Central memory CD8-positive, alpha-beta T cell (primary cell): ENCODE data around the gene RADX.
A peak's percentile ranks its signal among the peaks of the same experiment; 100 is the strongest.

ENCODE experiments used
- ATAC-seq: fragments of 150-1000 bp; cut with Tn5 transposase; replicated peaks from 2 replicates; pipeline ENCODE4 v1.10.0; 2022; ENCODE audit warnings: mild to moderate bottlenecking, moderate FRiP score, moderate number of reproducible peaks; ENCODE audit not compliant: poor library complexity, severe bottlenecking; ENCODE audit errors: extremely low read depth
- DNase-seq, 2 donors: peaks; one replicate each; pipeline ENCODE4 v3.0.0; 2021; ENCODE audit warnings: low spot score in 2 of 2
- H3K27ac Mint-ChIP-seq: one replicate; pipeline ENCODE4 v1.8.0; 2022; ENCODE audit warnings: low read depth, mild to moderate bottlenecking, moderate library complexity, mixed read lengths
- H3K27me3 Mint-ChIP-seq: one replicate; pipeline ENCODE4 v1.8.0; 2022; ENCODE audit warnings: mixed read lengths
- H3K36me3 Mint-ChIP-seq: one replicate; pipeline ENCODE4 v1.8.0; 2022; ENCODE audit warnings: mild to moderate bottlenecking, moderate library complexity, mixed read lengths; ENCODE audit not compliant: insufficient read depth
- H3K4me1 Mint-ChIP-seq: one replicate; pipeline ENCODE4 v1.8.0; 2022; ENCODE audit warnings: mixed read lengths
- H3K4me3 Mint-ChIP-seq: one replicate; pipeline ENCODE4 v1.8.0; 2022; ENCODE audit warnings: mild to moderate bottlenecking, moderate library complexity, mixed read lengths
- H3K9me3 Mint-ChIP-seq: one replicate; pipeline ENCODE4 v1.8.0; 2022; ENCODE audit warnings: mixed read lengths

The RADX gene, protein sequence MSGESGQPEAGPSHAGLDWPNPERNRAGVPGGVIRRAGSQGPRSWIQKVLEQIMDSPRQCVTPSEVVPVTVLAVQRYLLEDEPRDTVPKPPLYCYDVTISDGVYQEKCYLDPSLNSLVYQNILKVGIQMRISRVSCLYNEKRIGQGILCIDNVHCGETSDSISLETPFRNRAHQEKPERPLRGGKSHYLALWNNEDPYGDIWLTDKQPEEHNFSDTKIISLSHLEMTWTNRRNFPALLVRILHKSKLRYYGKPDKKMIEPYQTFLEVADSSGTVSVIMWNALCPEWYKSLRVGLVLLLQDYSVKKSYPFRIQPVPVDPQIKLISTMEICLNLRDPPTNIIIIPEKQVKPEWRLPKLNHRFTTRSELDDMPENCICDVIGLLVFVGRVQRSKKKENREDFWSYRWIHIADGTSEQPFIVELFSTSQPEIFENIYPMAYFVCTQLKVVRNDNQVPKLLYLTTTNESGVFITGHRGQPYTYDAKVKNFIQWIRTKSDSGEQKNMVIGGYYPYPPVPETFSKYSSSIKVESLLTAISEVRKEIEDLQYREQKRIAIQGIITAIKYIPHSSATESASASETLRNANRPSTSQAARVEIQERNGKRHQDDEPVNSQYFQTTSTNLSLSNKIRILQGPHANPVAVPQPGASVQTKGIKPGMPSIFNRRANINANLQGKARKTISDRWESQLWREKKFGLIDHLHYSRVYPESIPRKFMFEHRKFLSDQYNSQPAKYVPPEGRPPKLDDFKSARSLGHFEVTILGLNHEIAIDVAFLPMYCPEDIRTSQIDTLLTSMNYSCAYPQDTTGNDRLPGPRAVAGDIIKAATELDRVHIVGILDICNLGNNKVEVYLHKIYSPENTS

DNA sequence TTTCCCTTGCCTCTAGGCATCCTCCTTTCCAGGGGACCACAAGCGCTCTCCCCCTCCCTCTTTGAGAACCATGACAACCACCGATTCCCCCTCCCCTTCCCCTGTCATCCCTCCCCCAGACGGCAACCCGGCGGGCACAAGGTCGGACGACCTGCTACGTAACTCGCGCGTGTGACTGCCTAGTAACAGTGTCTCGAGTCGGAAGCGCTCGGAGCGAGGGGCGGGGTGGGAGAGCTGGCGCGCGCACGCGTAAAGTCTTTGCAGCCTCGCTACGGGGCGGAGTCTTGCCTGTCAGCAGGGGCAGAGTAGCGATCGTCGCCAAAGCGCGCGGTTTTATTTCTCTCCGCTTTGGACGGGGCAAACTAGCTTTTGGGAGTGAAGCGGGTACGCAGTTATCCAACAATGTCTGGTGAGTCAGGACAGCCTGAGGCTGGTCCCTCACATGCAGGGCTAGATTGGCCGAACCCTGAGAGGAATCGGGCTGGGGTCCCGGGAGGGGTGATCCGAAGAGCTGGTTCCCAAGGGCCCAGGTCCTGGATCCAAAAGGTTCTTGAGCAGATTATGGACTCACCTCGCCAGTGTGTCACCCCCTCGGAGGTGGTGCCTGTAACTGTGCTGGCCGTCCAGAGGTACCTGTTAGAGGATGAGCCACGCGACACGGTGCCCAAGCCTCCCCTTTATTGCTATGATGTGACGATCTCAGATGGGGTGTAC, at the start of gene RADX:
Gene RADX, plus strand, starts transcription at position 300 of the 714 bp plus-strand sequence. Its CDS starts 103 bp downstream, at position 403.
- Mint-ChIP-seq H3K4me3 (peak within 1 kb of the TSS; percentile 89), H3K27ac (peak within 1 kb of the TSS; percentile 85), H3K27me3 (no peaks in the 10 kb centered on the region), H3K4me1 (peaks cover 26% of the 10 kb centered on the region), H3K36me3 (peaks cover 2% of the 10 kb centered on the region), H3K9me3 (no peaks in the 10 kb centered on the region)
- ATAC-seq (peak; percentile 89), DNase-seq (peak; percentile 67 to 78)

DNA sequence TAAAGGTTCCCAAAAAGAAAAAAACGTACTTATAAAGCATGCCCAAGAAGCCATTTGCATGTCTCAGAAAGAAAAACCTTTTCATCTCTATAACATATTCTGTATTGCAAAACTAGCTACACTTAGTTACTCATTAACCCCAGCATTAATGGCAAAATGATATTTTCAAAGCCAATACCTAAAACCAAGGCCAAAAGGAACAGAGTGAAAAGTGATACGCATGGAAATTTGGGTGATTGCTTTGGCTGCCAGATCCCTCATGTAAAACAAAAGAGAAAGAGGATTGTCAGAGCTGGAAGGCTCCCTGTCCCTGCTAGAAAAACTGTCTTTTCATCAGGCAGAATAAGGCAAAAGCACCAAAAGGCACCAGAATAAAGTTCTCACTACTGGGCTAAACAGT, 46.8 kb upstream of the RADX start:
- no peak for ATAC-seq
- Mint-ChIP-seq H3K27ac (no peak overlapping the region), H3K27me3 (peaks cover 35% of the 10 kb centered on the region), H3K9me3 (no peaks in the 10 kb centered on the region), H3K4me3 (no peak overlapping the region), H3K36me3 (no peaks in the 10 kb centered on the region), H3K4me1 (no peaks in the 10 kb centered on the region)
- DNase-seq: no peak

DNA sequence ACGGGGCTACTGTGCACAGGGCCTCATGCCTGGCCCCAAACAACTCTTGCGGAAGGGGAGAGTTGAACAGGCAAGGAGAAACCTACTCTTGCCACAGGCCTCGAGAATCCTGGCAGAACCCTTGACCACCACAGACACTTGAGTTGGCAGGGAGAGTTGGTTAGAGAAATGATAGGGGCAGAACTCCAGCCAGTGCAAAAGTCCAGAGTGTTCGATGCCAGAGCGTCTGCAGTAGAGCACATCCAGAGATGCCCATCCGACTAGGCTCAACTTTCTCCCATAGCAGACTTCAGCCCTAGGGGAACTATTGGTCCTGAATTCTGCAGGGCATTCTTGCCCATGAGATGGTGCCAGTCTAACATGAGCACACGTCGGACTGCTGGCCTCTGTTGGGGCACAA, 45.4 kb upstream of the RADX start:
- Mint-ChIP-seq H3K4me3 (no peak overlapping the region), H3K27ac (no peak overlapping the region), H3K36me3 (no peaks in the 10 kb centered on the region), H3K4me1 (no peaks in the 10 kb centered on the region), H3K9me3 (no peaks in the 10 kb centered on the region), H3K27me3 (peaks cover 37% of the 10 kb centered on the region)
- ATAC-seq (no peak), DNase-seq (no peak)

DNA sequence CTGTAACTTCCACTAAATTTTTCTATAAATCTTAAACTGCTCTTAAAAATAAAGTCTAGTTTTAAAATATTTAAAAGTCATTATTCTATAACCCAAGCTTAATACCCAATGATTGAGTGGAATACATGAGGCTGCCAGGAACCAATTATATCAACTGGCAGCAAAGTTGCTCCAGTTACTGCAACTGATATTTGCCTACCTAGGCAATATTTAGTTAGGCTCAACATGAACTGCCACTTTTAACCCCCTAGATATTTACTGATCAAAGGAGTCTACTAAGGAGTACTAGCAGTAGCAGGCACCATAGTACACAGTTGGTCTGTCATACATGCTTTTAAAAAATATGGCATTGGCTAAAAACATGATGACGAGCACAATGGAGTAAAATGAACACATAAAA, 29.9 kb upstream of the RADX start:
- Mint-ChIP-seq H3K27ac (no peak overlapping the region), H3K9me3 (no peaks in the 10 kb centered on the region), H3K36me3 (no peaks in the 10 kb centered on the region), H3K4me1 (no peaks in the 10 kb centered on the region), H3K27me3 (no peaks in the 10 kb centered on the region), H3K4me3 (no peak overlapping the region)
- DNase-seq (no peak), ATAC-seq (no peak)

DNA sequence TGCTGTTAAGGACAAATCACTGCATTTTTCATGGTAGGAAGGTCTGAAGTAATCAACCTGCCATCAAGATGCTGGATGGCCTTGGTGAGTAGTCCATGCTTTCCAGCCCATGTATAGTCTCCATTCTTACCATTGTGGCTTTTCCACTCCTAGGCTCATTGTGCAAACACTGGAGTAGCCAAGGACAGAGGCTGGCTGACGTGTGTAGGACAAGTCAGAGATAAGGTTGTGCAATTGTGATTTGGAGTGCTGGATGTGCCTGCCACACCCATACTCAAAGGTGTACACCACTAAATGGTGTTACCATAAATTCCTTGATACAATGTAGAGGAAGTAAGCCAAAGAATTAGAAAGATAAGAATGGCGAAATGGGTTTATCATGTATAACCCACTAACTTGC, 26.3 kb upstream of the RADX start:
- H3K4me1 Mint-ChIP-seq: no peaks in the 10 kb centered on the region
- ATAC-seq: no peak
- H3K27ac Mint-ChIP-seq: no peak overlapping the region
- no peaks in the 10 kb centered on the region for H3K9me3 Mint-ChIP-seq
- H3K4me3 Mint-ChIP-seq: no peak overlapping the region
- DNase-seq: no peak
- no peaks in the 10 kb centered on the region for H3K27me3 Mint-ChIP-seq
- no peaks in the 10 kb centered on the region for H3K36me3 Mint-ChIP-seq

DNA sequence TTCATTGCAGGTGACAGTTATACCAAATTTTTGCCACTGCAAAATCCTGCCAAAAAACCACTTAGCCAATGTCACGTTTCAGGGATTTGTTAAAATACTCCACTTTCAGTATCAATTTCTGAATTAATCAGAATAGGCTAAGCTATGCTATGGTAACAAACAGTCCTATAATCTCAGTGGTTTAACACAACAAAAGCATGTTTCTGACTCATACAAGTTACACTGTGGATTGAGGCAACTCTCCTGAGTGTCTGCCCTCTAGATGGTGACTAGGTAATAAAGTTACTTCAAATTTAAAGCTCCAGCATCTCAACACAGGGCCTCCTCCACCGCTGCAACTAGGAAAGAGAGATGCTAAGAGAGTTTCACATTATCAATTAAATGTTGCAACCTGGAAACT, 23.0 kb upstream of the RADX start:
- Mint-ChIP-seq H3K4me3 (no peak overlapping the region), H3K4me1 (no peaks in the 10 kb centered on the region), H3K9me3 (no peaks in the 10 kb centered on the region), H3K27me3 (no peaks in the 10 kb centered on the region), H3K27ac (no peak overlapping the region), H3K36me3 (no peaks in the 10 kb centered on the region)
- DNase-seq: no peak
- no peak for ATAC-seq

DNA sequence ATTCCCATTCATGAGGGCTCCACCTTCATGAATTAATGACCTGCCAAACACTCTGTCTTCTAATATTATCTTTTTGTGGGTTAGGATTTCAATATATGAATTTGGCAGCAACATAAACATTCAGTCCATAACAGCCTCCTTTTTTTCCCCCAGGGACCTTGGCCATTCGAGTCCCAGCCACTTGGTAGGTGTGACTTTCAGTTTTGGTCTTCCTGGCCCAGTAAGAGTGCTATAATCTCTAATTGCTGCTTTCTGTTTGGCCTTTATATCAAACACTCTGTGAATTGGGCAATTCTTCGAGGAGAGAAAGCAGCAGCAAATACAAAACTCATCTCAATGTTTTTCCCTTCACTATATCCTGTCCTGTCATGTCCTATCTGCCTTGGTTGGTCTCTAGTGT, 12.4 kb upstream of the RADX start:
- DNase-seq: no peak
- no peaks in the 10 kb centered on the region for H3K4me1 Mint-ChIP-seq
- no peak overlapping the region for H3K4me3 Mint-ChIP-seq
- no peak for ATAC-seq
- H3K9me3 Mint-ChIP-seq: no peaks in the 10 kb centered on the region
- no peak overlapping the region for H3K27ac Mint-ChIP-seq
- peaks cover 17% of the 10 kb centered on the region for H3K27me3 Mint-ChIP-seq
- no peaks in the 10 kb centered on the region for H3K36me3 Mint-ChIP-seq

DNA sequence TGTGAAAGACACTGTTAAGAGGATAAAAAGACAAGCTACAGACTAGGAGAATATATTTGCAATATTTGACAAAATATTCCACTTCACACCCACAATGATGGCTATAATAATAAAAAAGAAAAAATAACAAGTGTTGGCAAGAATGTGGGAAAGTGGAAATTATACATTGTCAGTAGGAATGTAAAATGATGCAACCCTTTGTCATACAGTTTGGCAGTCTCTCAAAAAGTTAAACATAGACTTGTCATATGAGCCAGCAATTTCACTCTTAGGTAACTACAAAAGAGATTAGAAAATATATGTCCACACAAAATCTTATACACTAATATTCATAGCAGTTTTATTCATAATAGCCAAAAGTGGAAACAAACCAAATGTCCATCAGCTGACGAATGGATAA, 5.2 kb upstream of the RADX start:
- no peak overlapping the region for H3K27ac Mint-ChIP-seq
- DNase-seq: no peak
- H3K27me3 Mint-ChIP-seq: no peaks in the 10 kb centered on the region
- no peak overlapping the region for H3K4me3 Mint-ChIP-seq
- no peaks in the 10 kb centered on the region for H3K9me3 Mint-ChIP-seq
- no peaks in the 10 kb centered on the region for H3K4me1 Mint-ChIP-seq
- peaks cover 2% of the 10 kb centered on the region for H3K36me3 Mint-ChIP-seq
- ATAC-seq: no peak

DNA sequence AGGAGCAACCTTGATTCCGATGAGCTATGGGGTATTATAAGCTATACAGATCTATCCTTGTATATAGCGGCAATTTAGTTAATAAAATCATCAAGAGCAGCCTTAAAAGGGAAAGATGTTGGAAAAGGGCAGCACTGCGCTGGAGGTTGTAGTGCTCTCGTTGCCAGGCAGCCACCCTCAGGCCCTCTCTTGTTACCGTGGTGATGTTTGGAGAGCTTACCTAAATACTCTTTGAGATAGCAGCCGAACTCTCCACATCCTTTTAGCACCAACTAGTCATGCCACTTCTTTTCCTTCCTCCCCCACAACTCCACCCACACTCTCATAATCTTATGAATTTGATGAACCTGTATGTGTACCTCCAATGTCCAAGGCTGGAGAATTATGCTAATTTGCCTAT, 3.8 kb upstream of the RADX start:
- Mint-ChIP-seq H3K27me3 (no peaks in the 10 kb centered on the region), H3K27ac (peak overlapping the region; percentile 73), H3K36me3 (peaks cover 2% of the 10 kb centered on the region), H3K4me1 (peaks cover 14% of the 10 kb centered on the region), H3K9me3 (no peaks in the 10 kb centered on the region), H3K4me3 (no peak overlapping the region)
- ATAC-seq (no peak), DNase-seq (no peak)

DNA sequence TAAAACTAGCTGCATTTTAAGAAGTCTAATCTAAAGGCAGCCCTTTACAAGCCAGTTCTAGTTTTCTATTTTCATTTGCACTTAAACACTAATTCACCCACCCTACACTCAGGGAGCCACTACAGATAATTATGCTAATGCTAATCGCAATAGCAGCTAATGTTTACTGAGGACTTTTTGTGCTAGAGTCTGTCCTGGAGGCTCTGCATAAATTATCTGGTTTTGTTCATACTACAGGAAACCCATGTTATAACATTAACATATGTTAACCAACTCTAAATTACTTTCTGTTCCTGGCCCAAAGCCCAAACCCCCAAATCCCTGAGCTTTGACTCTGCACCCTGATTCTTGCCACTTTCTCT, 480 bp upstream of the RADX start:
- no peak for DNase-seq
- peaks cover 26% of the 10 kb centered on the region for H3K4me1 Mint-ChIP-seq
- H3K9me3 Mint-ChIP-seq: no peaks in the 10 kb centered on the region
- peak; percentile 57 for ATAC-seq
- H3K36me3 Mint-ChIP-seq: peaks cover 2% of the 10 kb centered on the region
- H3K27me3 Mint-ChIP-seq: no peaks in the 10 kb centered on the region
- peak overlapping the region; percentile 85 for H3K27ac Mint-ChIP-seq
- H3K4me3 Mint-ChIP-seq: peak overlapping the region; percentile 89

DNA sequence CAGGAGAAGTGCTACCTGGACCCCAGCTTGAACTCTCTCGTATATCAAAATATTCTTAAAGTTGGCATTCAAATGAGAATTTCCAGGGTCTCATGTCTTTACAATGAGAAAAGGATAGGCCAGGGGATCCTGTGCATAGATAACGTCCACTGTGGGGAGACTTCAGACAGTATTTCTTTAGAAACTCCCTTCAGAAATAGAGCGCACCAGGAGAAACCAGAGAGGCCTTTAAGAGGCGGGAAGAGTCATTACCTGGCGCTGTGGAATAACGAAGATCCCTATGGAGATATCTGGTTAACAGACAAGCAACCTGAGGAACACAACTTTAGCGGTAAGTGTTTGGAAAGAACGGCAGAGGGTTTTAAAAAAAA, 600 bp downstream of the RADX start:
- H3K9me3 Mint-ChIP-seq: no peaks in the 10 kb centered on the region
- DNase-seq (no peak), ATAC-seq (peak; percentile 4)
- peak overlapping the region; percentile 89 for H3K4me3 Mint-ChIP-seq
- peaks cover 2% of the 10 kb centered on the region for H3K36me3 Mint-ChIP-seq
- no peaks in the 10 kb centered on the region for H3K27me3 Mint-ChIP-seq
- peaks cover 26% of the 10 kb centered on the region for H3K4me1 Mint-ChIP-seq
- peak overlapping the region; percentile 85 for H3K27ac Mint-ChIP-seq

DNA sequence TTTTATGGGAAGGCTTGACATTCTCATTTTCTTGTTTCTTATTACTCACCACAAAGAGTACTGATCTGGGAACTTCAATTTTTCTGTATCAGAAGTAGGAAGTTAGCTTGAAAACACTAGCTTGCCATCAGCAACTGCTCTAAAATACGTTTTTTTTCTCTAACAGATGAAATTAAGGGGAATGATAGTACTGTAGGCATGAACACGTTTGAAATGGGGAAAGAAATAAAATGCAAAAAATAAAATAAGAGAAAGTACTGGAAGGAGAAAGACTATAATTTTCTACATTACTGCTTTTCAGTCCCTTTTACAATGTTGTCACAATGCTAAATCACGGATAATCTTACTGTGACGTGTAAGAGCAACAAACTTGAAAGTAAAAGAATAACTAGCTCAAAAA, 1.5 kb downstream of the RADX start:
- no peak for DNase-seq

More for the DNA sequence above, 1.5 kb downstream of the RADX start:
- Mint-ChIP-seq H3K4me3 (peak overlapping the region; percentile 89), H3K4me1 (peaks cover 26% of the 10 kb centered on the region), H3K27ac (peak overlapping the region; percentile 85), H3K27me3 (no peaks in the 10 kb centered on the region), H3K36me3 (no peaks in the 10 kb centered on the region), H3K9me3 (no peaks in the 10 kb centered on the region)
- ATAC-seq: no peak
